Fibroblast of lung (primary cell): ENCODE results near the gene PLP1. TPM values are rescaled to one million over a fixed set of nuclear protein-coding genes. Genes with fewer than 3 reads are reported as not detected.
A peak's percentile ranks its signal among the peaks of the same experiment; 100 is the strongest.
"Not testable (repeated sequence)": the region's sequence is repeated elsewhere in the genome, so short reads cannot be mapped to it uniquely, and the experiment has no call there.

Experiments
- DNase-seq, 2 donors: peaks; one replicate each; pipeline versions ENCODE4 v3.0.0 to v3.0.0-alpha.2; 2010; ENCODE audit warnings: low read depth in 2 of 2
- H2AFZ ChIP-seq: 2 replicates; pipeline ENCODE4 v1.5.1; 2012; ENCODE audit warnings: low read length, control low read depth, inconsistent platforms
- H3K27ac ChIP-seq: 2 replicates; pipeline ENCODE4 v1.5.1; 2011; ENCODE audit warnings: low read length, control low read depth; ENCODE audit not compliant: insufficient read depth
- H3K27me3 ChIP-seq: 2 replicates; pipeline ENCODE4 v1.5.1; 2011; ENCODE audit warnings: mild to moderate bottlenecking, low read length; ENCODE audit not compliant: control insufficient read depth, insufficient read depth
- H3K36me3 ChIP-seq: 2 replicates; pipeline ENCODE4 v1.5.1; 2011; ENCODE audit warnings: low read length; ENCODE audit not compliant: control insufficient read depth, insufficient read depth
- H3K4me1 ChIP-seq: 2 replicates; pipeline ENCODE4 v1.5.1; 2011; ENCODE audit warnings: low read length; ENCODE audit not compliant: control insufficient read depth, insufficient read depth; ENCODE audit errors: extremely low read depth
- H3K4me2 ChIP-seq: 2 replicates; pipeline ENCODE4 v1.5.1; 2011; ENCODE audit warnings: low read length, control low read depth; ENCODE audit not compliant: insufficient read depth; ENCODE audit errors: extremely low read depth
- H3K4me3 ChIP-seq, 4 experiments: fragments of 200-600 bp in 1 of 4; sonication (generic) in 1 of 4; replicated peaks in 1 of 4; 2 replicates each; pipeline ENCODE4 v1.5.1; 2011 to 2016; ENCODE audit warnings: low read length in 4 of 4, low read depth in 3 of 4, mild to moderate bottlenecking in 3 of 4, control low read depth in 2 of 4, inconsistent platforms in 1 of 4, mixed read lengths in 1 of 4; ENCODE audit not compliant: insufficient read depth in 1 of 4; ENCODE audit errors: control extremely low read depth in 1 of 4
- H3K79me2 ChIP-seq: 2 replicates; pipeline ENCODE4 v1.5.1; 2012; ENCODE audit warnings: mild to moderate bottlenecking, low read length, inconsistent platforms; ENCODE audit not compliant: control insufficient read depth, insufficient read depth
- H3K9ac ChIP-seq: 2 replicates; pipeline ENCODE4 v1.5.1; 2011; ENCODE audit warnings: mild to moderate bottlenecking, low read length, control low read depth; ENCODE audit not compliant: insufficient read depth
- H3K9me3 ChIP-seq: 2 replicates; pipeline ENCODE4 v1.5.1; 2012; ENCODE audit warnings: low read depth, low read length; ENCODE audit not compliant: control insufficient read depth, insufficient read depth
- H4K20me1 ChIP-seq: 2 replicates; pipeline ENCODE4 v1.5.1; 2011; ENCODE audit warnings: low read length; ENCODE audit not compliant: control insufficient read depth, insufficient read depth; ENCODE audit errors: extremely low read depth
- CTCF ChIP-seq, 2 donors: IDR thresholded peaks in 1 of 2; conservative IDR thresholded peaks in 1 of 2; 1 replicate in 1 of 2; 2 replicates in 1 of 2; pipeline ENCODE4 v1.5.1; 2011 to 2012; ENCODE audit warnings: low read length in 2 of 2, control low read depth in 1 of 2, inconsistent platforms in 1 of 2, low read depth in 1 of 2, mild to moderate bottlenecking in 1 of 2
- EZH2 ChIP-seq: IDR thresholded peaks from 2 replicates; pipeline ENCODE4 v1.5.1; 2012; ENCODE audit warnings: low read length, control low read depth, mild to moderate bottlenecking; ENCODE audit errors: missing control alignments
- polyA plus RNA-seq, 2 donors: library from polyadenylated mRNA; depleted of rRNA in 1 of 2; stranded (reverse) in 1 of 2; unstranded in 1 of 2; fragments of >200 nt; gene quantifications; 2 replicates each; pipeline ENCODE4 v1.2.1, GENCODE V29; 2011 to 2012; ENCODE audit warnings: missing spikeins in 1 of 2
- total RNA-seq: library from RNA; depleted of rRNA; stranded (reverse); fragments of >200 nt; gene quantifications from 2 replicates; pipeline ENCODE4 v1.2.1, GENCODE V29; 2014

The PLP1 gene
- total and polyA plus RNA-seq, 2 donors (not counting 1 experiment from before 2014, with no cell fraction given), result 0.17 TPM

GRCh38 chrX:103754401-103754800, 22.2 kb upstream of the PLP1 start:
- no peak overlapping the region for H2AFZ ChIP-seq
- H3K27me3 ChIP-seq, result peaks cover 5% of the 10 kb centered on the region
- H3K36me3 ChIP-seq, result no peaks in the 10 kb centered on the region
- no peak overlapping the region for H3K4me2 ChIP-seq
- H3K4me1 ChIP-seq, result no peaks in the 10 kb centered on the region
- no peak for TF ChIP-seq CTCF (conservative IDR thresholded peaks at IDR 0.05 in 1 of 2, IDR thresholded peaks at IDR 0.05 in 1 of 2; ENCODE audit: low read depth in 1 of 2, low read length in 2 of 2)
- no peak overlapping the region for H3K4me3 ChIP-seq
- H3K9me3 ChIP-seq, result no peaks in the 10 kb centered on the region
- H3K79me2 ChIP-seq, result no peaks in the 10 kb centered on the region
- H4K20me1 ChIP-seq, result no peaks in the 10 kb centered on the region
- H3K9ac ChIP-seq, result no peak overlapping the region
- DNase-seq, result no peak
- H3K27ac ChIP-seq, result no peak overlapping the region

GRCh38 chrX:103756736-103757135, 19.9 kb upstream of the PLP1 start:
- H3K9me3 ChIP-seq, result no peaks in the 10 kb centered on the region
- H3K27me3 ChIP-seq, result peaks cover 5% of the 10 kb centered on the region
- no peaks in the 10 kb centered on the region for H3K4me1 ChIP-seq
- no peaks in the 10 kb centered on the region for H3K36me3 ChIP-seq
- H3K9ac ChIP-seq, result no peak overlapping the region
- no peak overlapping the region for H3K4me3 ChIP-seq
- no peak overlapping the region for H2AFZ ChIP-seq
- no peak for DNase-seq
- H3K27ac ChIP-seq, result no peak overlapping the region
- no peaks in the 10 kb centered on the region for H4K20me1 ChIP-seq
- H3K4me2 ChIP-seq, result no peak overlapping the region
- TF ChIP-seq EZH2, result no peak
- no peak for TF ChIP-seq CTCF (conservative IDR thresholded peaks at IDR 0.05 in 1 of 2, IDR thresholded peaks at IDR 0.05 in 1 of 2; ENCODE audit: low read depth in 1 of 2, low read length in 2 of 2)
- no peaks in the 10 kb centered on the region for H3K79me2 ChIP-seq

- H2AFZ ChIP-seq, result no peak overlapping the region
- DNase-seq, result no peak
- no peak overlapping the region for H3K9ac ChIP-seq
- H3K4me3 ChIP-seq, result no peak overlapping the region
- H3K27ac ChIP-seq, result no peak overlapping the region
- TF ChIP-seq EZH2 (no peak), CTCF (conservative IDR thresholded peaks at IDR 0.05 in 1 of 2, IDR thresholded peaks at IDR 0.05 in 1 of 2; ENCODE audit: low read depth in 1 of 2, low read length in 2 of 2) (no peak)
- no peaks in the 10 kb centered on the region for H3K79me2 ChIP-seq
- no peaks in the 10 kb centered on the region for H3K36me3 ChIP-seq
- H3K4me1 ChIP-seq, result no peaks in the 10 kb centered on the region
- no peaks in the 10 kb centered on the region for H4K20me1 ChIP-seq
- H3K27me3 ChIP-seq, result peaks cover 5% of the 10 kb centered on the region
- H3K9me3 ChIP-seq, result no peaks in the 10 kb centered on the region
- H3K4me2 ChIP-seq, result no peak overlapping the region
These were observed 18.1 kb upstream of the PLP1 start for GRCh38 chrX:103758555-103758954.

GRCh38 chrX:103763541-103763940, 13.1 kb upstream of the PLP1 start:
- not testable (repeated sequence) for H4K20me1 ChIP-seq, H3K9me3 ChIP-seq, H3K4me1 ChIP-seq, H3K36me3 ChIP-seq, H3K27ac ChIP-seq, H3K27me3 ChIP-seq, H3K4me3 ChIP-seq, H3K79me2 ChIP-seq, H3K9ac ChIP-seq, H2AFZ ChIP-seq, H3K4me2 ChIP-seq
- peak in 1 of 2 donors; percentile 62 for DNase-seq

- H3K36me3 ChIP-seq, H3K4me3 ChIP-seq, H3K27ac ChIP-seq, DNase-seq, H3K9me3 ChIP-seq, H2AFZ ChIP-seq, H3K79me2 ChIP-seq, H4K20me1 ChIP-seq, H3K27me3 ChIP-seq, H3K4me1 ChIP-seq, H3K4me2 ChIP-seq, H3K9ac ChIP-seq: not testable (repeated sequence)
These were observed 9.7 kb upstream of the PLP1 start for GRCh38 chrX:103766813-103767555.
